Lung (tissue), 12 donors: ENCODE data around the gene GNG7. TPM values are rescaled to one million over a fixed set of nuclear protein-coding genes. Genes with fewer than 3 reads are reported as not detected.
"Not testable (repeated sequence)": the region's sequence is repeated elsewhere in the genome, so short reads cannot be mapped to it uniquely, and the experiment has no call there.

Source experiments
- ATAC-seq: fragments of 200-7000 bp; cut with Tn5 transposase; one replicate; pipeline ENCODE4 v1.9.1; 2020; ENCODE audit warnings: moderate number of reproducible peaks; ENCODE audit not compliant: insufficient read depth, low FRiP score
- DNase-seq, 3 donors: peaks; one replicate each; pipeline ENCODE4 v3.0.0-alpha.2; 2013 to 2017
- H3K27ac ChIP-seq, 2 donors: one replicate each; pipeline ENCODE4 v1.5.1; 2013; ENCODE audit warnings: mild to moderate bottlenecking in 2 of 2, moderate library complexity in 2 of 2, control low read depth in 1 of 2, inconsistent platforms in 1 of 2, low read depth in 1 of 2, low read length in 1 of 2
- H3K27me3 ChIP-seq, 3 donors: one replicate each; pipeline ENCODE4 v1.5.1; 2013; ENCODE audit warnings: low read length in 2 of 3; ENCODE audit not compliant: control insufficient read depth in 3 of 3, insufficient read depth in 3 of 3
- H3K36me3 ChIP-seq, 4 donors: one replicate each; pipeline ENCODE4 v1.5.1; 2013; ENCODE audit warnings: low read length in 4 of 4, mild to moderate bottlenecking in 1 of 4, moderate library complexity in 1 of 4; ENCODE audit not compliant: control insufficient read depth in 4 of 4, insufficient read depth in 4 of 4
- H3K4me1 ChIP-seq, 5 donors: one replicate each; pipeline ENCODE4 v1.5.1; 2013; ENCODE audit warnings: low read length in 5 of 5, mild to moderate bottlenecking in 2 of 5, moderate library complexity in 1 of 5; ENCODE audit not compliant: control insufficient read depth in 5 of 5, insufficient read depth in 5 of 5
- H3K4me3 ChIP-seq: one replicate; pipeline ENCODE4 v1.5.1; 2013; ENCODE audit warnings: mild to moderate bottlenecking, control low read depth, moderate library complexity
- H3K9ac ChIP-seq, 2 donors: one replicate each; pipeline ENCODE4 v1.5.1; 2013; ENCODE audit warnings: low read length in 2 of 2, control low read depth in 1 of 2; ENCODE audit not compliant: insufficient read depth in 1 of 2
- H3K9me3 ChIP-seq, 4 donors: one replicate each; pipeline ENCODE4 v1.5.1; 2013; ENCODE audit warnings: low read length in 3 of 4, mild to moderate bottlenecking in 1 of 4, moderate library complexity in 1 of 4; ENCODE audit not compliant: control insufficient read depth in 4 of 4, insufficient read depth in 3 of 4
- WGBS, 2 donors: extraction: QIAGEN DNeasy Blood & Tissue Kit; methylation state at CpG; one replicate each; pipeline ENCODE4 v1.1.7; 2013; 5-methylcytosine and 5-hydroxymethylcytosine counted together
- polyA plus RNA-seq, 2 donors: library from polyadenylated mRNA; stranded (reverse); fragments of 200-250 nt; gene quantifications; one replicate each; pipeline ENCODE4 v1.2.1, GENCODE V29; 2013
- total RNA-seq, 2 donors: library from RNA; depleted of rRNA in 1 of 2; stranded (reverse); fragments of >200 nt in 1 of 2; gene quantifications; one replicate each; pipeline ENCODE4 v1.2.1, GENCODE V29; 2014 to 2021
- TF ChIP-seq, protein P1 (sequence below): IDR thresholded peaks from 2 replicates; pipeline ENCODE4 v1.5.1; 2012; ENCODE audit warnings: mild to moderate bottlenecking; ENCODE audit errors: control extremely low read depth, extremely low read depth
- donor health status: control.
- donor health status: control.
- donor health status: Bipolar disorder and iron deficiency.
- donor health status: healthy.
- donor health status: DM: yes; HTN: yes; CAD: no.

GNG7 gene
- total and polyA plus RNA-seq, 4 donors, result 1.6 to 4.5 (median 2.8) TPM

DNA sequence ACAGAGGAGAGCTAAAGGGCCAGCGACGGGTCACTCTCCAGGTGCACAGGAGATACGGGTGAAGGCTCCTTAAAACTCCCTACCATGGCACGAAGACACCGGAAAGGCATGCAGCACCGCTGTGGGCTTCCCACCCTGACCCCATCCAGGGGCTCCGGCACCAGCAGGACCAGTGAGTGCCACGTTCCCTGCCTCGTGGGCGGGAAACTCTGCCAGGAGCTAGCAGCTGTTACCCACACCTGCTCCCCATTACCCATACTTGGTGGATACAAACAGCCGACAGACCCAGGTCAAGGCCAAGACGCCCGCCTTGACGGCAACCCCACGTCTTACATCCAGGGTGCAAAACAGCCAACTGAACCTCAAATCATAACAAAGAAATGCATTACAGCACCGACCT is 56.7 kb downstream of the GNG7 start:
- no peak overlapping the region for H3K27ac ChIP-seq
- H3K9me3 ChIP-seq, result no peaks in the 10 kb centered on the region
- H3K9ac ChIP-seq, result no peak overlapping the region
- no peak overlapping the region for H3K4me3 ChIP-seq
- WGBS, 2 donors, result 92 to 93% methylated on average over 16 of the region's 16 CpGs
- ATAC-seq (no peak), DNase-seq (no peak)
- TF ChIP-seq, protein P1, sequence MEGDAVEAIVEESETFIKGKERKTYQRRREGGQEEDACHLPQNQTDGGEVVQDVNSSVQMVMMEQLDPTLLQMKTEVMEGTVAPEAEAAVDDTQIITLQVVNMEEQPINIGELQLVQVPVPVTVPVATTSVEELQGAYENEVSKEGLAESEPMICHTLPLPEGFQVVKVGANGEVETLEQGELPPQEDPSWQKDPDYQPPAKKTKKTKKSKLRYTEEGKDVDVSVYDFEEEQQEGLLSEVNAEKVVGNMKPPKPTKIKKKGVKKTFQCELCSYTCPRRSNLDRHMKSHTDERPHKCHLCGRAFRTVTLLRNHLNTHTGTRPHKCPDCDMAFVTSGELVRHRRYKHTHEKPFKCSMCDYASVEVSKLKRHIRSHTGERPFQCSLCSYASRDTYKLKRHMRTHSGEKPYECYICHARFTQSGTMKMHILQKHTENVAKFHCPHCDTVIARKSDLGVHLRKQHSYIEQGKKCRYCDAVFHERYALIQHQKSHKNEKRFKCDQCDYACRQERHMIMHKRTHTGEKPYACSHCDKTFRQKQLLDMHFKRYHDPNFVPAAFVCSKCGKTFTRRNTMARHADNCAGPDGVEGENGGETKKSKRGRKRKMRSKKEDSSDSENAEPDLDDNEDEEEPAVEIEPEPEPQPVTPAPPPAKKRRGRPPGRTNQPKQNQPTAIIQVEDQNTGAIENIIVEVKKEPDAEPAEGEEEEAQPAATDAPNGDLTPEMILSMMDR, result no peak
- H3K36me3 ChIP-seq, result no peaks in the 10 kb centered on the region
- peaks cover 0 to 5% (median 0%) of the 10 kb centered on the region in 5 donors for H3K4me1 ChIP-seq
- no peaks in the 10 kb centered on the region for H3K27me3 ChIP-seq

DNA sequence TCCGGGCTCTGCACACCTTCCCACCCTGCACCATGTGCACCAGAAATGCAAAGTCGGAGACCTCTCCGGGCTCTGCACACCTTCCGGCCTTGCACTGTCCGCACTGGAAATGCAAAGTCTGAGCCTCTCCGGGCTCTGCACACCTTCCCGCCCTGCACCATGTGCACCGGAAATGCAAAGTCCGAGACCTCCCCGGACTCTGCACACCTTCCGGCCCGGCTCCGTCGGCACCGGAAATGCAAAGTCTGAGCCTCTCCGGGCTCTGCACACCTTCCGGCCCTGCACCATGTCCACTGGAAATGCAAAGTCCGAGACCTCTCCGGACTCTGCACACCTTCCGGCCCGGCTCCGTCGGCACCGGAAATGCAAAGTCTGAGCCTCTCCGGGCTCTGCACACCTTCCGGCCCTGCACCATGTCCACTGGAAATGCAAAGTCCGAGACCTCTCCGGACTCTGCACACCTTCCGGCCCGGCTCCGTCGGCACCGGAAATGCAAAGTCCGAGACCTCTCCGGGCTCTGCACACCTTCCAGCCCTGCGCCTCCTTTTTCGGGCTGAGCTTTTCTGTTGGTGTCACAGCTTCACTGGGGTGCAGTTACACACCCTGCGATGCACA is 59.3 kb downstream of the GNG7 start:
- not testable (repeated sequence) for H3K27me3 ChIP-seq, H3K27ac ChIP-seq, H3K9ac ChIP-seq, DNase-seq, H3K36me3 ChIP-seq, ATAC-seq, H3K4me3 ChIP-seq, H3K9me3 ChIP-seq, H3K4me1 ChIP-seq
- WGBS, 2 donors, result 92 to 96% methylated on average over 34 to 36 of the region's 38 CpGs

DNA sequence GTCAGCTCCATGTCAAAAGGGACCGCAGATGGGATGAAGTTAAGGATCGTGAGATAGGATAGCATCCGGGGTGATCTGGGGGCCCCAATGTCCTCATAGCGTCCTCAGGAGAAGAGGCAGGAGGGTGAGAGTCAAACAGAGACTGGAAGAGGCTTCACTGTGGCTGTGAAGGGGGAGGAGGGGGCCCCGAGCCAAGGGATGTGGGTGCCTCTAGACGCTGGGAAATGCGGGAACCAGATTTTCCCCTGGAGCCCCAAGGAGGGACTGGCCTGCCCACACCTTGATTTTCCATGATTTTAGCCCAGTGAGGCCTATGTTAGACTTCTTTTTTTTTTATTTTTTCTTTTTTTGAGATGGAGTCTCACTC is 61.2 kb downstream of the GNG7 start:
- Histone ChIP-seq H3K9me3 (no peaks in the 10 kb centered on the region), H3K9ac (no peak overlapping the region), H3K36me3 (no peaks in the 10 kb centered on the region), H3K4me3 (no peak overlapping the region), H3K27ac (no peak overlapping the region), H3K27me3 (peaks cover 0 to 4% (median 0%) of the 10 kb centered on the region in 3 donors), H3K4me1 (peaks cover 0 to 2% (median 0%) of the 10 kb centered on the region in 5 donors)
- no peak for ATAC-seq
- no peak for DNase-seq
- 91 to 94% methylated on average over 7 of the region's 7 CpGs for WGBS, 2 donors
- TF ChIP-seq, protein P1, result no peak

DNA sequence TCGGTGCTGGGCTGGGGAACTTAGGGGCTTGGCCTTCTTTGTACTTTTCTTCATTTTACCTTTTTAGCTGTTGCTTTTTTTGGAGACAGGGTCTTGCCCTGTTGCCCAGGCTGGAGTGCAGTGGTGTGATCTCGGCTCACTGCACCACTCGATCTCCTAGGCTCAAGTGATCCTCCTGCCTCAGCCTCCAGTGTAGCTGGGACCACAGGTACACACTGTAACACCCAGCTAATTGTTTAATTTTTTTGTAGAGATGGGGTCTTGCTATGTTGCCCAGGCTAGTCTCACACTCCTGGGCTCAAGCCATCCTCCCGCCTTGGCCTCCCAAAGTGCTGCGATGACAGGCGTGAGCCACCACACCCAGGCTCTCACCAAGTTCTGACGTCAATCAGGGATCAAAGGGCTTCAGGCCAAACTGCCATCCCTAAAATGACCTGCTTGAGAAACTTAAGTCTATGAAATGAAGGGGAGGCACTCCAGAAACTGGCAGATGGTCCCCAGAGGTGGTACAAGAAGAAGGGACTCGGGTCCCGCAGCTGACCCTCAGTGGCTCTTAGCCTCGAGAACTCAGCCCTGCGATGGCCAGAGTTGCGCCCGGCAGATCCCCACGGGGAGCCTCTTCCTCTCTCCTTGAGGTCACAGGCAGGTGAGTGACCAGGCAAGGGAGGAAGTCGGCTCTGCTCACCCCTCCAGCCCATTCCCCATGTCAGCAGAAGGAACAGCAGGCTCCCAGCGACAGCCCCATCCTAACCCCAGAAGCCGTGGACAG is 61.7 kb downstream of the GNG7 start:
- 91 to 96% methylated on average over 17 of the region's 17 CpGs for WGBS, 2 donors
- no peak overlapping the region for H3K27ac ChIP-seq
- DNase-seq, result no peak

More for the DNA sequence above, 61.7 kb downstream of the GNG7 start:
- no peaks in the 10 kb centered on the region for H3K36me3 ChIP-seq
- peaks cover 0 to 4% (median 0%) of the 10 kb centered on the region in 3 donors for H3K27me3 ChIP-seq
- no peak overlapping the region for H3K4me3 ChIP-seq
- no peak overlapping the region for H3K9ac ChIP-seq
- no peaks in the 10 kb centered on the region for H3K9me3 ChIP-seq
- no peak for ATAC-seq
- peaks cover 0 to 2% (median 0%) of the 10 kb centered on the region in 5 donors for H3K4me1 ChIP-seq
- TF ChIP-seq, protein P1, result no peak
